GM19099 (cell line): ENCODE results near the gene CNTN1.

ENCODE experiments used
- POLR2A ChIP-seq: IDR thresholded peaks from 3 replicates; pipeline ENCODE4 v1.6.1; 2011; ENCODE audit warnings: low read depth; ENCODE audit not compliant: insufficient read length; ENCODE audit errors: extremely low read depth

Gene CNTN1

GRCh38 chr12:41058266-41058665 is 366.0 kb downstream of the CNTN1 start:
- TF ChIP-seq POLR2A, result no peak

- TF ChIP-seq POLR2A, result no peak
Measured at GRCh38 chr12:41061192-41061591, 369.0 kb downstream of the CNTN1 start.

- no peak for TF ChIP-seq POLR2A
Measured at GRCh38 chr12:41064411-41064810, 372.2 kb downstream of the CNTN1 start.

GRCh38 chr12:41067941-41068645 is 375.9 kb downstream of the CNTN1 start:
- TF ChIP-seq POLR2A, result no peak

- no peak for TF ChIP-seq POLR2A
Measured at GRCh38 chr12:41073633-41074472, 381.6 kb downstream of the CNTN1 start.

GRCh38 chr12:41074473-41074769 is 382.2 kb downstream of the CNTN1 start:
- no peak for TF ChIP-seq POLR2A

- TF ChIP-seq POLR2A, result no peak
Measured at GRCh38 chr12:41076114-41076513, 383.9 kb downstream of the CNTN1 start.

- no peak for TF ChIP-seq POLR2A
Measured at GRCh38 chr12:41089438-41089837, 397.2 kb downstream of the CNTN1 start.

GRCh38 chr12:41092115-41092514 is 399.9 kb downstream of the CNTN1 start:
- no peak for TF ChIP-seq POLR2A

- TF ChIP-seq POLR2A, result no peak
Measured at GRCh38 chr12:41096797-41097196, 404.6 kb downstream of the CNTN1 start.

- no peak for TF ChIP-seq POLR2A
Measured at GRCh38 chr12:41100572-41100971, 408.3 kb downstream of the CNTN1 start.

GRCh38 chr12:41101806-41102205 is 409.6 kb downstream of the CNTN1 start:
- TF ChIP-seq POLR2A, result no peak

- no peak for TF ChIP-seq POLR2A
Measured at GRCh38 chr12:41103614-41104013, 411.4 kb downstream of the CNTN1 start.

- no peak for TF ChIP-seq POLR2A
Measured at GRCh38 chr12:41106315-41106714, 414.1 kb downstream of the CNTN1 start.

GRCh38 chr12:41108032-41108431 is 415.8 kb downstream of the CNTN1 start:
- no peak for TF ChIP-seq POLR2A

- no peak for TF ChIP-seq POLR2A
Measured at GRCh38 chr12:41112903-41113302, 420.7 kb downstream of the CNTN1 start.

- no peak for TF ChIP-seq POLR2A
Measured at GRCh38 chr12:41120211-41120610, 428.0 kb downstream of the CNTN1 start.

GRCh38 chr12:41121374-41121773 is 429.1 kb downstream of the CNTN1 start:
- no peak for TF ChIP-seq POLR2A
